GM12891 (cell line): ENCODE measurements around the gene CACNA1S.

ENCODE experiments used
- DNase-seq: peaks from one replicate; pipeline ENCODE4 v3.0.0; 2011; ENCODE audit warnings: low spot score; ENCODE audit not compliant: insufficient read length
- FAIRE-seq: peaks from 2 replicates; lab custom pipeline; 2011; peaks lifted over from hg19 to GRCh38; lab: Jason Lieb, UNC
- PAX5 ChIP-seq: IDR thresholded peaks from 2 replicates; pipeline ENCODE4 v1.6.1; 2011; ENCODE audit warnings: low read length, moderate library complexity, mild to moderate bottlenecking; ENCODE audit not compliant: insufficient read depth, severe bottlenecking
- POLR2A ChIP-seq: IDR thresholded peaks from 2 replicates; pipeline ENCODE4 v1.6.1; 2011; ENCODE audit warnings: low read depth, low read length, control low read depth
- POLR2AphosphoS5 ChIP-seq: IDR thresholded peaks from 2 replicates; pipeline ENCODE4 v1.6.1; 2011; ENCODE audit warnings: low read depth, low read length, control low read depth
- POU2F2 ChIP-seq: IDR thresholded peaks from 2 replicates; pipeline ENCODE4 v1.6.1; 2011; ENCODE audit warnings: low read depth, mild to moderate bottlenecking, control low read depth, low read length, moderate library complexity
- SPI1 ChIP-seq: IDR thresholded peaks from 2 replicates; pipeline ENCODE4 v1.6.1; 2011; ENCODE audit warnings: low read depth, low read length, control low read depth
- TAF1 ChIP-seq: IDR thresholded peaks from 2 replicates; pipeline ENCODE4 v1.6.1; 2011; ENCODE audit warnings: low read depth, low read length, control low read depth

The CACNA1S gene

GRCh38 chr1:201001962-201002361, 110.3 kb downstream of the CACNA1S start:
- no peak for DNase-seq
- no peak for TF ChIP-seq POLR2AphosphoS5
- TF ChIP-seq SPI1 = no peak
- TF ChIP-seq PAX5 = no peak
- no peak for TF ChIP-seq POLR2A
- no peak for TF ChIP-seq POU2F2
- TF ChIP-seq TAF1 = no peak
- no peak for FAIRE-seq

DNA sequence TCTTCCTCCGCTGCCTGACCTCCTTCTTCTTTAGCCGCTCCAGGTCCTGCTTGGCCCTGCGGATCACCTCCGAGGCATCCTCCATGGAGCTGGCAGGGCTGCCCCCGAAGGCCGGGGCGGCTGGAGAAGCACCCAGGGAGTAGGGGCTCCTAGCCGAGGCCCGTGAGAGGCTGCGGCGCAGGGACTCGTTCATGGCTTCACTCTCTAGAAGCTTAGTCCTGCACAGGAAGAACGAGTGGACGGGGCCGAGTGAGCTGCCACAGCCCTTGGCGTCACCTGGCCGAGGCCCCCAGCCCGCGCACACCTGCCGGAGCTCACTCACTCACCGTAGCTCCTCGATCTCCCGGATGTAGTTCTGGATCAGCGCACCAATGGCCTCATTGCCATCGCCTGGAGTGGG, 111.8 kb downstream of the CACNA1S start:
- no peak for DNase-seq
- no peak for FAIRE-seq
- TF ChIP-seq SPI1 (no peak), PAX5 (no peak), POLR2A (no peak), TAF1 (no peak), POLR2AphosphoS5 (no peak), POU2F2 (no peak)

- FAIRE-seq (no peak), DNase-seq (no peak)
- TF ChIP-seq TAF1 (no peak), POU2F2 (no peak), POLR2AphosphoS5 (no peak), PAX5 (no peak), POLR2A (no peak), SPI1 (no peak)
Observed at GRCh38 chr1:200999667-201000066, 112.6 kb downstream of the CACNA1S start.

GRCh38 chr1:200998323-200998722, 113.9 kb downstream of the CACNA1S start:
- no peak for DNase-seq
- no peak for TF ChIP-seq POLR2A
- TF ChIP-seq POLR2AphosphoS5 = no peak
- no peak for TF ChIP-seq PAX5
- no peak for TF ChIP-seq SPI1
- TF ChIP-seq POU2F2 = no peak
- TF ChIP-seq TAF1 = no peak
- no peak for FAIRE-seq

DNA sequence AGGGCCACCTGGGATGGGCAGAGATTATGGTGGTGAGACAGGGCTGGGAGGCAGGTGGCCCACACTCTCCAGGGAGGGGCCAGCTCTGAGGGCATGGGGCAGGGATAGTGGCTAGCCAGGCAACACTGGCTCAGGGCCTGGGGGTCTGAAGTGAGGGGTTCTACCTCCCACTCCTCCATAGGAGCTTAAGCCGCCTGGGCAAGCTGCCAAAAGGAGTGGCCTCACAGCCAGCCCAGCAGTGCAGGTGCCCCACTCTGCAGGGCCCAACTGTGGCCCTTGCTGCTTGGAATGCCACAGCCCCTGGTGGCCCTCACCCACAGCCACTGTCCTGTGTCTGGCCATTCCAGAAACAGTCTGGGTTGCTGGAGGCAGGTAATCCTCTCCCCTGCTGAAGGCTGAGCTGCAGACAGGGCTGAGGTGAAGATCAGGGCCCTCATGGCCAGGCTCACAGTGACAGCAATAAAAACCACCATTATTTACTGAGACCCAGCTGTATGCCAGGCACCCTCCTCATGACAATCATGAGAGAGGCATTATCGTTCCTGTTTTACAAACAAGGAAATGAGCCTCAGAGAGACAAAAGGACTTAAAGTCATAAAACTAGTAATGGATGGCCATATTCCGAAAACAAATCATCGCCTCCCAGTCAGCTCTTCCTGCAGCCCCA, 119.7 kb downstream of the CACNA1S start:
- no peak for TF ChIP-seq TAF1
- TF ChIP-seq POLR2A = no peak
- TF ChIP-seq SPI1 = no peak
- no peak for TF ChIP-seq POLR2AphosphoS5
- TF ChIP-seq PAX5 = no peak
- TF ChIP-seq POU2F2 = no peak
- DNase-seq (no peak), FAIRE-seq (no peak)

GRCh38 chr1:200991097-200991614, 121.1 kb downstream of the CACNA1S start:
- DNase-seq = no peak
- TF ChIP-seq SPI1 = no peak
- TF ChIP-seq POU2F2 = no peak
- no peak for TF ChIP-seq POLR2A
- TF ChIP-seq PAX5 = no peak
- TF ChIP-seq POLR2AphosphoS5 = no peak
- TF ChIP-seq TAF1 = no peak
- FAIRE-seq = no peak

- FAIRE-seq (no peak), DNase-seq (no peak)
- TF ChIP-seq POLR2A = no peak
- TF ChIP-seq SPI1 = no peak
- TF ChIP-seq POU2F2 = no peak
- TF ChIP-seq PAX5 = no peak
- TF ChIP-seq POLR2AphosphoS5 = no peak
- no peak for TF ChIP-seq TAF1
Observed at GRCh38 chr1:200990114-200990513, 122.1 kb downstream of the CACNA1S start.
